H9 (cell line): ENCODE data around the gene SPRED2. TPM values are rescaled to one million over a fixed set of nuclear protein-coding genes. Genes with fewer than 3 reads are reported as not detected.

ENCODE experiments used
- DNase-seq: peaks from one replicate; pipeline ENCODE4 v3.0.0-alpha.2; 2017
- H2AFZ ChIP-seq: one replicate; pipeline ENCODE4 v1.6.1; 2013; ENCODE audit warnings: mild to moderate bottlenecking, low read length, control low read depth, moderate library complexity
- H2AK5ac ChIP-seq: 2 replicates; pipeline ENCODE4 v1.6.1; 2013; ENCODE audit warnings: low read length, control low read depth, mixed read lengths; ENCODE audit not compliant: insufficient read length
- H2BK120ac ChIP-seq: one replicate; pipeline ENCODE4 v1.6.1; 2013; ENCODE audit warnings: low read depth, mild to moderate bottlenecking, low read length, control low read depth, inconsistent platforms; ENCODE audit not compliant: poor library complexity, severe bottlenecking
- H2BK12ac ChIP-seq: 2 replicates; pipeline ENCODE4 v1.6.1; 2013; ENCODE audit warnings: low read length, control low read depth, mixed read lengths, low read depth; ENCODE audit not compliant: insufficient read length
- H2BK15ac ChIP-seq: 2 replicates; pipeline ENCODE4 v1.6.1; 2013; ENCODE audit warnings: low read depth, low read length, control low read depth
- H2BK20ac ChIP-seq: one replicate; pipeline ENCODE4 v1.6.1; 2013; ENCODE audit warnings: low read depth, mild to moderate bottlenecking, low read length, control low read depth, inconsistent platforms; ENCODE audit not compliant: poor library complexity, severe bottlenecking
- H2BK5ac ChIP-seq: 2 replicates; pipeline ENCODE4 v1.6.1; 2013; ENCODE audit warnings: low read length, control low read depth, mixed read lengths; ENCODE audit not compliant: insufficient read length
- H3K14ac ChIP-seq: 2 replicates; pipeline ENCODE4 v1.6.1; 2013; ENCODE audit warnings: low read length, control low read depth; ENCODE audit not compliant: insufficient read depth
- H3K18ac ChIP-seq: 2 replicates; pipeline ENCODE4 v1.6.1; 2013; ENCODE audit warnings: low read depth, mild to moderate bottlenecking, mixed read lengths, low read length, control low read depth; ENCODE audit not compliant: insufficient read length
- H3K23ac ChIP-seq: 2 replicates; pipeline ENCODE4 v1.6.1; 2013; ENCODE audit warnings: low read length, control low read depth, mixed read lengths, low read depth; ENCODE audit not compliant: insufficient read length
- H3K23me2 ChIP-seq: 2 replicates; pipeline ENCODE4 v1.6.1; 2013; ENCODE audit warnings: low read depth, mild to moderate bottlenecking, mixed read lengths, low read length, control low read depth; ENCODE audit not compliant: insufficient read length, poor library complexity, severe bottlenecking
- H3K27ac ChIP-seq: 2 replicates; pipeline ENCODE4 v1.5.1; 2013; ENCODE audit warnings: low read length, control low read depth, mixed read lengths, low read depth; ENCODE audit not compliant: insufficient read length
- H3K27me3 ChIP-seq: 2 replicates; pipeline ENCODE4 v1.6.1; 2013; ENCODE audit warnings: low read length, control low read depth, inconsistent platforms; ENCODE audit not compliant: insufficient read depth
- H3K4ac ChIP-seq: 2 replicates; pipeline ENCODE4 v1.6.1; 2013; ENCODE audit warnings: low read depth, mild to moderate bottlenecking, control low read depth, inconsistent platforms, low read length, moderate library complexity
- H3K4me1 ChIP-seq: 2 replicates; pipeline ENCODE4 v1.6.1; 2013; ENCODE audit warnings: low read length, control low read depth, inconsistent platforms; ENCODE audit not compliant: insufficient read depth
- H3K4me2 ChIP-seq: 2 replicates; pipeline ENCODE4 v1.6.1; 2013; ENCODE audit warnings: low read length, control low read depth, mixed read lengths; ENCODE audit not compliant: insufficient read length, insufficient read depth
- H3K56ac ChIP-seq: 2 replicates; pipeline ENCODE4 v1.6.1; 2013; ENCODE audit warnings: low read depth, mild to moderate bottlenecking, mixed read lengths, low read length, control low read depth; ENCODE audit not compliant: insufficient read length
- H3K79me1 ChIP-seq: 2 replicates; pipeline ENCODE4 v1.6.1; 2013; ENCODE audit warnings: low read depth, mild to moderate bottlenecking, moderate library complexity, low read length, control low read depth, inconsistent platforms; ENCODE audit not compliant: insufficient read depth, poor library complexity, severe bottlenecking
- H3K79me2 ChIP-seq: 2 replicates; pipeline ENCODE4 v1.6.1; 2013; ENCODE audit warnings: low read length, control low read depth, inconsistent platforms; ENCODE audit not compliant: insufficient read depth
- H3K9ac ChIP-seq: 2 replicates; pipeline ENCODE4 v1.6.1; 2013; ENCODE audit warnings: low read length, control low read depth, mixed read lengths; ENCODE audit not compliant: insufficient read length; ENCODE audit errors: extremely low read depth
- H3K9me3 ChIP-seq: one replicate; pipeline ENCODE4 v1.6.1; 2013; ENCODE audit warnings: low read depth, low read length, inconsistent platforms; ENCODE audit not compliant: control insufficient read depth
- H3T11ph ChIP-seq: one replicate; pipeline ENCODE4 v1.6.1; 2013; ENCODE audit warnings: mild to moderate bottlenecking, low read length, control low read depth, inconsistent platforms
- H4K20me1 ChIP-seq: one replicate; pipeline ENCODE4 v1.6.1; 2013; ENCODE audit not compliant: control insufficient read depth, insufficient read length, insufficient read depth
- H4K5ac ChIP-seq: 2 replicates; pipeline ENCODE4 v1.6.1; 2013; ENCODE audit warnings: low read depth, mild to moderate bottlenecking, mixed read lengths, low read length, control low read depth; ENCODE audit not compliant: insufficient read length
- H4K8ac ChIP-seq: replicated peaks from 2 replicates; pipeline ENCODE4 v1.6.1; 2013; ENCODE audit warnings: low read length, control low read depth, mixed read lengths, low read depth; ENCODE audit not compliant: insufficient read length
- H4K91ac ChIP-seq: 2 replicates; pipeline ENCODE4 v1.6.1; 2013; ENCODE audit warnings: low read depth, mild to moderate bottlenecking, moderate library complexity, mixed read lengths, low read length, control low read depth; ENCODE audit not compliant: insufficient read length
- H3K27ac Mint-ChIP-seq, 3 experiments: 2 replicates in 2 of 3; 3 replicates in 1 of 3; pipeline ENCODE4 v1.8.0; 2020 to 2021; ENCODE audit warnings: mixed read lengths in 3 of 3, mild to moderate bottlenecking in 1 of 3, moderate library complexity in 1 of 3
- H3K27me3 Mint-ChIP-seq: 2 replicates; pipeline ENCODE4 v1.8.0; 2021; ENCODE audit warnings: low read depth, mild to moderate bottlenecking, moderate library complexity, mixed read lengths
- H3K36me3 Mint-ChIP-seq, 3 experiments: 2 replicates in 2 of 3; 3 replicates in 1 of 3; pipeline ENCODE4 v1.8.0; 2020 to 2021; ENCODE audit warnings: low read depth in 3 of 3, mixed read lengths in 3 of 3; ENCODE audit not compliant: insufficient read depth in 1 of 3
- H3K4me1 Mint-ChIP-seq, 2 experiments: 2 replicates each; pipeline ENCODE4 v1.8.0; 2020; ENCODE audit warnings: mixed read lengths in 2 of 2
- H3K4me3 Mint-ChIP-seq, 2 experiments: 2 replicates in 1 of 2; 3 replicates in 1 of 2; pipeline ENCODE4 v1.8.0; 2020 to 2021; ENCODE audit warnings: mild to moderate bottlenecking in 2 of 2, mixed read lengths in 2 of 2, moderate library complexity in 1 of 2
- H3K9me3 Mint-ChIP-seq, 2 experiments: 2 replicates in 1 of 2; 3 replicates in 1 of 2; pipeline ENCODE4 v1.8.0; 2020; ENCODE audit warnings: mild to moderate bottlenecking in 2 of 2, mixed read lengths in 2 of 2, moderate library complexity in 1 of 2
- CTCF ChIP-seq: fragments of 200-600 bp; sonication (generic); conservative IDR thresholded peaks from 3 replicates; pipeline ENCODE4 v1.8.0; 2021; ENCODE audit warnings: antibody characterized with exemption, mild to moderate bottlenecking
- WGBS: extraction: QIAGEN DNeasy Blood & Tissue Kit; methylation state at CpG from one replicate; pipeline ENCODE4 v1.1.7; 2013; ENCODE audit warnings: missing lambda C conversion rate, low lambda C conversion rate, mixed read lengths; ENCODE audit not compliant: insufficient read length; ENCODE audit errors: extremely low coverage; 5-methylcytosine and 5-hydroxymethylcytosine counted together
- total RNA-seq: library from RNA; stranded (reverse); gene quantifications from 2 replicates; pipeline ENCODE4 v1.2.1, GENCODE V29; 2021

The SPRED2 gene
- total RNA-seq, 1 experiment from 2014 or later, result 23.5 TPM

DNA sequence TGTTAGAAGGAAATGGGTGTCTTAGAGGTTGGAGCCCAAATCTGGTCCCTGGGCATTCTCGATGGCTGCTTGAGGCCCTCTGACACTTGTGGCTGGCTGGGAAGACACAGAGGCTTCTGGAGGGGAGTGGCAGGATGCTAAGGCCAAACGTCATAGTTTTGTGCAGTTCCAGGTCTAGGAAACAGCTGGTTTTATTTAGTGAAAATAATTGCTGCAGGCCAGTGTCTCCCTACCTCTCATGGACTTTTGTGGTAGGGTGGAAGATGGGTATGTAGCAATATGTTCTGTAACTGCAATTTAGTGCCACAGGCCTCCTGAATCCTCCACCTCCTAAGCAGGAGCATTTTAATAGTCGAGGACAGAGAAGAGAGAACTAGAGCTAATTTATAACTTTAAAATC, 32.2 kb upstream of the SPRED2 start:
- no peaks in the 10 kb centered on the region for H3K9me3 Mint-ChIP-seq
- TF ChIP-seq CTCF, result no peak
- Histone ChIP-seq H2BK120ac (no peak overlapping the region), H3K14ac (no peak overlapping the region), H2BK12ac (no peak overlapping the region), H2BK15ac (no peak overlapping the region), H3K9ac (no peak overlapping the region), H2BK20ac (no peak overlapping the region), H3K27ac (no peak overlapping the region), H2AK5ac (no peak overlapping the region), H3K4me2 (no peak overlapping the region), H3K27me3 (no peaks in the 10 kb centered on the region), H3K9me3 (no peaks in the 10 kb centered on the region), H3K79me1 (no peaks in the 10 kb centered on the region), H4K5ac (no peak overlapping the region), H2BK5ac (no peak overlapping the region), H3T11ph (no peak overlapping the region), H3K18ac (no peak overlapping the region), H4K8ac (no peak overlapping the region), H3K4ac (no peak overlapping the region), H2AFZ (no peak overlapping the region), H4K20me1 (no peaks in the 10 kb centered on the region), H3K23ac (no peak overlapping the region), H4K91ac (no peak overlapping the region), H3K23me2 (no peaks in the 10 kb centered on the region), H3K4me1 (no peaks in the 10 kb centered on the region), H3K56ac (no peak overlapping the region), H3K79me2 (no peaks in the 10 kb centered on the region)
- no peak for DNase-seq
- H3K27ac Mint-ChIP-seq, result no peak overlapping the region
- H3K27me3 Mint-ChIP-seq, result peaks cover 31% of the 10 kb centered on the region
- no peaks in the 10 kb centered on the region for H3K4me1 Mint-ChIP-seq
- no peak overlapping the region for H3K4me3 Mint-ChIP-seq
- no CpG with 5 or more reads among the region's 3 CpGs for WGBS
- H3K36me3 Mint-ChIP-seq, result no peaks in the 10 kb centered on the region
